Lower leg skin (tissue), 4 donors: Measurements from ENCODE around the gene LIPE. TPM values are rescaled to one million over a fixed set of nuclear protein-coding genes. Genes with fewer than 3 reads are reported as not detected.

Experiments used
- DNase-seq, 2 donors: peaks; one replicate each; pipeline ENCODE4 v3.0.0-alpha.2; 2019; ENCODE audit warnings: low spot score in 2 of 2
- H3K4me3 ChIP-seq: fragments of 200-600 bp; sonication (generic); 2 replicates; pipeline ENCODE4 v1.5.1; 2017; ENCODE audit warnings: mild to moderate bottlenecking, low read depth; ENCODE audit not compliant: poor library complexity, severe bottlenecking
- POLR2A ChIP-seq, 2 donors: fragments of 450-650 bp; IDR thresholded peaks; one replicate each; pipeline ENCODE4 v1.6.1; 2016 to 2017; ENCODE audit warnings: antibody characterized with exemption in 2 of 2, mild to moderate bottlenecking in 1 of 2, moderate library complexity in 1 of 2
- WGBS, 2 donors: methylation state at CpG; one replicate each; pipeline ENCODE4 v1.1.5; 2018; 5-methylcytosine and 5-hydroxymethylcytosine counted together
- intact Hi-C: fragments of 100-400 bp; cut with DNase I; formaldehyde crosslinking; loops from one replicate; pipeline ENCODE4 v1.15.0; 2023; ENCODE audit warnings: low total_unique reads
- total RNA-seq, 4 donors: library from RNA; depleted of rRNA; stranded (reverse); fragments of >200 nt; gene quantifications; one replicate each; pipeline ENCODE4 v1.1.0, GENCODE V29; 2016
- TF ChIP-seq, protein P1 (sequence below), 3 donors: fragments of 450-650 bp; IDR thresholded peaks; one replicate each; pipeline ENCODE4 v1.5.1; 2016; ENCODE audit warnings: antibody characterized with exemption in 3 of 3, mild to moderate bottlenecking in 3 of 3, moderate library complexity in 2 of 3

LIPE gene
- total RNA-seq, 4 donors from 2014 or later = 20.9 to 96.9 (median 55.9) TPM

DNA sequence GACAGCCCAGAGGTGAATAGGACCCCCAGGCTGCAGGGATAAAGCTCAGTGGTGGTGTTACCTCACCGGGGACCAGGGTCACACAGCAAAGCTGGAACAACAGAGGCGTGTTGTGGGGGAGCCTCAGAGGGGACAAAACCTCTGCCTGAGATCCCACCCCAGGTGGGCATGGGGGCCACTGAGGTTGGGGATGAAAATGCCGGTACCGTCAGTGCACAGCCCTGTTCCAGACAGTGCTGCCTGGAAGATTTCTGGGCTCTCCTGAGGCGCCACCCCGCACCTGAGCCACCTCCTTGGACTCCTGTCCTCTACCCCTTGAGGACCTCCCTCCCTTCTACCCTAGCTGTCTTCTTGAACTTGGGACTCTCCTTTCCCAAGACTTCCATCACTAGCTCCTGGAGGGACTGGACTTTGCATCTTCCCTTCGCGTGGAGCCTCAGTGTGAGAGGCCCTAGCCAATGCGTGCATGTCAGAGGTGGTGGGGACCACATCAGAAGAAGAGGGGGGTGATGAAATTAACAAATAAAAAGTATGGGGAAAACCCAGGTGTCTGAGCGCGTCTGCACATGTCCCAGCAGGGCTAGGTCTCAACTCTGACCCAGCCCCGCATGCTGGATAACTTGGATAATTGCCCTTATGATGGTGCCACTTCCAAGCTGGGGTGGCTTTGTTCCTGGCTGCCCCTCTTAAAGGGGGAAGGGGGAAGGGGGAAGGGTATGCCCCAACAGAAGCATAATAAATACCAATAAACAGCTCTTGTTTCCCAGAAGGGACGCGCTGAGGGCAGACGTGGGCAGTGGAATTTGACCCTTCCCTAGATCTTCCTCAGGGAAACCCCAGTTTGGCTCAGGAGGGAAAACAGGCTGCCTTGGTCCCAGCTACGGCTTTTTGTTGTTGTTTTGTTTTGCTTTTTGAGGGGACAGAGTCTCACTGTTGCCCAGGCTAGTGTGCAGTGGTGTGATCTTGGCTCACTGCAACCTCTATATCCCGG is 48.7 kb downstream of the LIPE start:
- TF ChIP-seq, protein P1, sequence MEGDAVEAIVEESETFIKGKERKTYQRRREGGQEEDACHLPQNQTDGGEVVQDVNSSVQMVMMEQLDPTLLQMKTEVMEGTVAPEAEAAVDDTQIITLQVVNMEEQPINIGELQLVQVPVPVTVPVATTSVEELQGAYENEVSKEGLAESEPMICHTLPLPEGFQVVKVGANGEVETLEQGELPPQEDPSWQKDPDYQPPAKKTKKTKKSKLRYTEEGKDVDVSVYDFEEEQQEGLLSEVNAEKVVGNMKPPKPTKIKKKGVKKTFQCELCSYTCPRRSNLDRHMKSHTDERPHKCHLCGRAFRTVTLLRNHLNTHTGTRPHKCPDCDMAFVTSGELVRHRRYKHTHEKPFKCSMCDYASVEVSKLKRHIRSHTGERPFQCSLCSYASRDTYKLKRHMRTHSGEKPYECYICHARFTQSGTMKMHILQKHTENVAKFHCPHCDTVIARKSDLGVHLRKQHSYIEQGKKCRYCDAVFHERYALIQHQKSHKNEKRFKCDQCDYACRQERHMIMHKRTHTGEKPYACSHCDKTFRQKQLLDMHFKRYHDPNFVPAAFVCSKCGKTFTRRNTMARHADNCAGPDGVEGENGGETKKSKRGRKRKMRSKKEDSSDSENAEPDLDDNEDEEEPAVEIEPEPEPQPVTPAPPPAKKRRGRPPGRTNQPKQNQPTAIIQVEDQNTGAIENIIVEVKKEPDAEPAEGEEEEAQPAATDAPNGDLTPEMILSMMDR (IDR thresholded peaks at IDR 0.05) = no peak
- no peak for TF ChIP-seq POLR2A (IDR thresholded peaks at IDR 0.05)
- WGBS, 2 donors = 59 to 65% methylated on average over 17 of the region's 17 CpGs
- intact Hi-C loops = no loop called here
- DNase-seq = no peak
- H3K4me3 ChIP-seq = no peak overlapping the region

DNA sequence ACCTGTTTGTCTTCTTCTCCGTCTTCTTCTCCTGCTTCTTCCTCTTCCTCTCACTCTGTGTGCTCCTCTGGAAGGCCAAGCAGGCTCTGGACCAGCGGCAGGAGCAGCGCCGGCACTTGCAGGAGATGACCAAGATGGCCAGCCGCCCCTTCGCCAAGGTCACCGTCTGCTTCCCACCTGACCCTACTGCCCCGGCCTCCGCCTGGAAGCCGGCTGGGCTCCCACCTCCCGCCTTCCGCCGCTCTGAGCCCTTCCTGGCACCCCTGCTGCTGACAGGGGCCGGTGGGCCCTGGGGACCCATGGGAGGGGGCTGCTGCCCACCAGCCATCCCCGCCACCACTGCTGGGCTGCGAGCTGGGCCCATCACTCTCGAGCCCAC is 51.0 kb downstream of the LIPE start:
- WGBS, 2 donors = 96% methylated on average over 16 to 17 of the region's 17 CpGs
- TF ChIP-seq POLR2A (IDR thresholded peaks at IDR 0.05) = no peak
- TF ChIP-seq, protein P1 (IDR thresholded peaks at IDR 0.05) = no peak
- no peak overlapping the region for H3K4me3 ChIP-seq
- DNase-seq = no peak
- intact Hi-C loops = no loop called here

DNA sequence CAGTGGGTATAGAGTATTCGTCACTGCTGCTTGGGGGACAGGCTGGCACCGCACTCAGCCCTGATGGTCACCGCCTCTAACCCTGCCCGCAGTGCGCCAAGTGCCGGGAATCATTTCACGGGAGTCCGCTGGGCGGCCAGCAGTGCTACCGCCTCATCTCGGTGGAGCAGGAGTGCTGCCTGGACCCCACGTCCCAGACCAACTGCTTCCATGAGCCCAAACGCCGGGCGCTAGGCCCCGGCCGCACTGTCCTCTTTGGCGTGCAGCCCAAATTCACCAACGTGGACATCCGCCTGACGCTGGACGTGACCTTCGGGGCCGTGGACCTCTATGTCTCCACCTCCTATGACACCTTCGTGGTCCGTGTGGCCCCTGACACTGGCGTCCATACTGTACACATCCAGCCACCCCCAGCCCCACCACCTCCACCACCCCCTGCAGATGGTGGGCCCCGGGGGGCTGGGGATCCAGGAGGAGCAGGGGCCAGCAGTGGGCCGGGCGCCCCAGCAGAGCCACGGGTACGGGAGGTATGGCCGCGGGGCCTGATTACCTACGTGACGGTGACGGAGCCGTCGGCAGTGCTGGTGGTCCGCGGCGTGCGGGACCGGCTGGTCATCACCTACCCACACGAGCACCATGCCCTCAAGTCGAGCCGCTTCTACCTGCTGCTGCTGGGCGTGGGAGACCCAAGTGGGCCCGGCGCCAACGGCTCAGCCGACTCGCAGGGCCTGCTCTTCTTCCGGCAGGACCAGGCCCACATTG is 51.6 kb downstream of the LIPE start:
- WGBS, 2 donors = 89 to 90% methylated on average over 40 to 44 of the region's 54 CpGs

DNA sequence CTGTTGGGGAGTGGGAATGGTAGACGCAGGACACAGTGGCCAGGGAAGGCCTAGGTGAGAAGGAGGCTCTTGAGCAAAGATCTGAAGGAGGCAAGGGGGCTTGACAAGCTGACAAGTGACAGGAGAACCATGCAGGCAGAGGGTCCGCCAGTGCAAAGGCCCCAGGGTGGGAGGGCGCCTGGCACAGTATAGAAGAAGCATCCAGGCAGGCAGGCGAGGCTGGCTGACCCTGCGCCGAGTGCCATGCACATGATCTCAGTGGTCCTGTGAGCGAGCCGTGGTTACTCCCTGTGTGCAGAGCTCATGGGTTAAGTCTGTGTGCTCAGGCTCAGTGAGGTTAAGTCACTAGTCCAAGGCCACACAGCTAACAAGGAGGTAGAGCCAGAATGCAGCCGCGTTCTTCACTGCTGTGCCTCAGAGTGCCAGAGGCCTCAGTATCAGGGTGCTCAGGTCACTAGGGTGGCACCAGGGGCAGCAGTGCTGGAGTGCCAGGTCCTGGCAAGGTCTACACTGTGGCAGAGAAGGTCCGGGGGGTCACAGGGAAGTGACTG is 52.3 kb downstream of the LIPE start:
- intact Hi-C loops = no loop called here
- DNase-seq = no peak
- TF ChIP-seq, protein P1 (IDR thresholded peaks at IDR 0.05) = no peak
- no peak for TF ChIP-seq POLR2A (IDR thresholded peaks at IDR 0.05)
- 93 to 95% methylated on average over 11 of the region's 11 CpGs for WGBS, 2 donors
- no peak overlapping the region for H3K4me3 ChIP-seq

More for the DNA sequence above, 51.6 kb downstream of the LIPE start:
- TF ChIP-seq POLR2A (IDR thresholded peaks at IDR 0.05) = no peak
- TF ChIP-seq, protein P1 (IDR thresholded peaks at IDR 0.05) = no peak
- no peak overlapping the region for H3K4me3 ChIP-seq
- no peak for DNase-seq
- intact Hi-C loops = no loop called here

DNA sequence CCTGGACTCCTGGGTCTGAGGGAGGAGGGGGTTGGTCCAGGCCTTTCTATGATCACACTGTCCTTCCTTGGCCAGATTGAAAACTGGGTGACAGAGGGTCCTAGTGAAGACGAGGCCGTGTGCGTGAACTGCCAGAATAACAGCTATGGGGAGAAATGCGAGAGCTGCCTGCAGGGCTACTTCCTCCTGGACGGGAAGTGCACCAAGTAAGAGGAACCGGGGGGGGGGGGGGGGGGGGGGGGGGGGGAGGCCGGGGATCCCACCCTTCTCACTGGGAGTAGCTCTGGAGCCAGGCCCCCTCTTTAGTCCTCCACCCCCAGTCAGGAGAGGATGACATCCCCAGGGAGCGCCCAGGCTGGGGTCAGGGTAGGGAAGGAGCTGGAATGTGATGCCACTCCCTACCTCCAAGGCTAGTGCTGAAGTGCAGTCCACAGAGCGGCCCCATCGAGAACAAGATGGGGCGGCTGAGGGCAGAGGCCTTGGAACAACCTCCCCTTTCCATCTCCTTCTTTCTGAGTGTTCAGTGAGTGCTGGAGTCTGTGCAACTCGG is 56.5 kb downstream of the LIPE start:
- no peak overlapping the region for H3K4me3 ChIP-seq
- WGBS, 2 donors = 52 to 75% methylated on average over 9 to 11 of the region's 12 CpGs
- intact Hi-C loops = no loop called here
- DNase-seq = no peak
- TF ChIP-seq, protein P1 (IDR thresholded peaks at IDR 0.05) = no peak
- no peak for TF ChIP-seq POLR2A (IDR thresholded peaks at IDR 0.05)
